ENCODE results near the gene PROX1. TPM values are rescaled to one million over a fixed set of nuclear protein-coding genes. Genes with fewer than 3 reads are reported as not detected.

Gene PROX1
- total RNA-seq, 1 donor from 2014 or later: 0.32 TPM

- Mint-ChIP-seq H3K4me1 (ENCODE audit: low read depth) (no peaks in the 10 kb centered on the region), H3K9me3 (ENCODE audit: low read depth) (no peaks in the 10 kb centered on the region), H3K36me3 (ENCODE audit: low read depth) (no peaks in the 10 kb centered on the region), H3K27me3 (ENCODE audit: low read depth) (peaks cover 17% of the 10 kb centered on the region), H3K4me3 (ENCODE audit: unreplicated experiment) (no peak overlapping the region), H3K27ac (ENCODE audit: unreplicated experiment) (no peak overlapping the region)
- TF ChIP-seq CTCF (IDR thresholded peaks at IDR 0.05): no peak
- no peak for DNase-seq (ENCODE audit: low spot score)
Measured at GRCh38 chr1:213947200-213947801, 40.5 kb upstream of the PROX1 start.

- H3K9me3 Mint-ChIP-seq (ENCODE audit: low read depth): no peaks in the 10 kb centered on the region
- no peaks in the 10 kb centered on the region for H3K36me3 Mint-ChIP-seq (ENCODE audit: low read depth)
- H3K4me3 Mint-ChIP-seq (ENCODE audit: unreplicated experiment): no peak overlapping the region
- no peak for TF ChIP-seq CTCF (IDR thresholded peaks at IDR 0.05)
- no peaks in the 10 kb centered on the region for H3K4me1 Mint-ChIP-seq (ENCODE audit: low read depth)
- no peak for DNase-seq (ENCODE audit: low spot score)
- no peak overlapping the region for H3K27ac Mint-ChIP-seq (ENCODE audit: unreplicated experiment)
- H3K27me3 Mint-ChIP-seq (ENCODE audit: low read depth): peaks cover 8% of the 10 kb centered on the region
Measured at GRCh38 chr1:213951876-213952275, 35.9 kb upstream of the PROX1 start.

- no peaks in the 10 kb centered on the region for H3K9me3 Mint-ChIP-seq (ENCODE audit: low read depth)
- DNase-seq (ENCODE audit: low spot score): no peak
- peaks cover 6% of the 10 kb centered on the region for H3K27me3 Mint-ChIP-seq (ENCODE audit: low read depth)
- no peak overlapping the region for H3K4me3 Mint-ChIP-seq (ENCODE audit: unreplicated experiment)
- no peak for TF ChIP-seq CTCF (IDR thresholded peaks at IDR 0.05)
- H3K36me3 Mint-ChIP-seq (ENCODE audit: low read depth): no peaks in the 10 kb centered on the region
- H3K4me1 Mint-ChIP-seq (ENCODE audit: low read depth): no peaks in the 10 kb centered on the region
- no peak overlapping the region for H3K27ac Mint-ChIP-seq (ENCODE audit: unreplicated experiment)
Measured at GRCh38 chr1:213953806-213954205, 34.0 kb upstream of the PROX1 start.

GRCh38 chr1:213956295-213956770 is 31.4 kb upstream of the PROX1 start:
- peaks cover 15% of the 10 kb centered on the region for H3K27me3 Mint-ChIP-seq (ENCODE audit: low read depth)
- TF ChIP-seq CTCF (IDR thresholded peaks at IDR 0.05): no peak
- no peak overlapping the region for H3K27ac Mint-ChIP-seq (ENCODE audit: unreplicated experiment)
- H3K4me1 Mint-ChIP-seq (ENCODE audit: low read depth): no peaks in the 10 kb centered on the region
- H3K4me3 Mint-ChIP-seq (ENCODE audit: unreplicated experiment): no peak overlapping the region
- no peaks in the 10 kb centered on the region for H3K36me3 Mint-ChIP-seq (ENCODE audit: low read depth)
- no peak for DNase-seq (ENCODE audit: low spot score)
- no peaks in the 10 kb centered on the region for H3K9me3 Mint-ChIP-seq (ENCODE audit: low read depth)

GRCh38 chr1:213958346-213958745 is 29.4 kb upstream of the PROX1 start:
- Mint-ChIP-seq H3K9me3 (ENCODE audit: low read depth) (peaks cover 3% of the 10 kb centered on the region), H3K36me3 (ENCODE audit: low read depth) (no peaks in the 10 kb centered on the region), H3K4me3 (ENCODE audit: unreplicated experiment) (no peak overlapping the region), H3K27ac (ENCODE audit: unreplicated experiment) (no peak overlapping the region), H3K4me1 (ENCODE audit: low read depth) (no peaks in the 10 kb centered on the region), H3K27me3 (ENCODE audit: low read depth) (peaks cover 23% of the 10 kb centered on the region)
- TF ChIP-seq CTCF (IDR thresholded peaks at IDR 0.05): no peak
- DNase-seq (ENCODE audit: low spot score): no peak
